ENCODE data around the gene CA9.

CA9 gene

DNA sequence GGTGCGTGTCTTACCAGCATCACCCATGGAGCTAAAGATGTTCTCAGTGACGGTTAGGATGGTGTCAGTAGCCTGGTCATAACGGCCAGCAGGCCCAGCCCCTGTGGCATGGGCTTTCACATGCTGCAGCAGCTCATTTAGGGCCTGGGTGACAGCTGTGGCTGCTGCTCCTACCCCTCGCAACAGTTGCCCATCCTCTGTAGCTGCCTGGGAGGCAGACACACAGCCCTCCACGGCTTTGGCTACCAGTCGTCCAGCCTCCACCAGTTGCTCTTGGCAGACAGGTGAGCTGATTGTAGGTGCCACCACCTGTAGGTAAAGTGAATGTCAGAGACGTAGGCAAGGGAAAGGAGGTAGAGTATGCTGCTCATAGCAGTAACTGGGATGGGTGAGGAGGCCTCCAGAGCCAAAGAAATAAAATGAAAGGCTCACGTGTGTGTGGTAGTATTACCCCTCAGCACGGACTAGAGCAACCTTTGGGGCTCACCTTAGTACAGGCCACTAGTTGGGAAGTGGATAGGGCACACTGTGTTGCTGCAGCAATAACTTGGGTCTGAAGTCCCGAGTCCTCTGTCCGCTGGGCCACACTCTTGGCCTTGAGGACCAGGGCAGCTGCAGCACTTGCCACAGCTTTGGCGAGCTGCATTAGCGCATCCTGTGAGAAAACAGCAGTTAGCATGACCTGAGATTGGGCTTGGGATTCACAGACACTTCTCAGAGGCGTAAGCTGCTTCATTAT lies 43.6 kb downstream of the CA9 start:
- DNase-seq (ENCODE audit: low spot score), result no peak

DNA sequence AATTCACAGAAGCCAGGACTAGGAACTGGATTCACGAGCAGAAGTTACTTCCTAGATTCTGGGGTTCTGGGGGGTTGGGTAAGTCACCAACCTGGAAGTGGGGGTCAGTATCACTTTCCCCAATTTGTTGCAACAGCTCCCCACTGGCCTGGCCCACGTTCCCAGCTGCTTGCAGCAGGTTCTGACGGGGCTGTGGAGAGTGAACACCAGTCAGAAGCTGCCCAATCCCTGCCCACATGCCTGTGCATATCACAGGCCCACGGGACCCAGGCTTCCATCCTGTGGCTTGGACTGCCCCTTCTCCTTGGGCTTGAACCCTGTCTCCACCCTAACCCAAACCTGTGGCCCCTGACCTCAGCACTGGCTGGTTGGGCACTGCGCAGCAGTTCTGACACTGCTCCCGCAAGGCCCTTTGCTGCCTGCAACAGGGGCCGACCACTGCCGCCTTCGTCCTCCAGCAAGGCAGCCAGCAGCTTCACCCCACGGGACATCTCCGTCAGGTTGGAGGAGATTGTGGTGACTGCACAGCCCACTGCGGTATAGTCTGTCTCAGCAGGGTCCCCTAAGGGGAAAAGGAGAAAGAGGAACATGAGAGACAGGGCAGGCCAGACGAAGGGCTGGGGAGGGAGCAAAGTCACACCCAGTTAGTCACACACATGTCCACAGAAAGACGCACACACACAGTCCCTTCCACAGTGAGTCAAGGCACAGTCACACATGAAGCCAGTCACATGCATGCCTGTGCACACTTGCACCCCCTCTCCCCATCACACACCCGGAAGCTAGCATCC lies 45.2 kb downstream of the CA9 start:
- no peak for DNase-seq (ENCODE audit: low spot score)

DNA sequence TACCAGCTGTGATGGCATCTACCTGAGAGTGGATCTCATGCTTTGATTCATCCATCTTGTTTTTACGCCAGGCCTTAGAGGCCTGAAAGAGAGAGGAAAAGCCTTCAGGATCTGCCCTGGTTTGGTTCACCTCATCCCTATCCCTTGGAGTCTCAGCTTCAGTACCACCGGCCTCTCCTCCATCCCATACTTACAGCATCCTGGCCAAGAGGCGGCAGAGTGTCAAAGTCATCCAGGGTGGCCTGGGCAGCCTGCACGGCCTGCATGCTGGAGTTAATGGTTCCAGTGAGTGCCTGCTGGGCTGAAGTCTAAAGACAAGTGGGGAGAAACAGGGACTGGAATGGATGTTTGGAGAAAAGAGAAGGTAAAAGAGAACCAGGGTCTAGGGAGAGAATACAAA lies 45.8 kb downstream of the CA9 start:
- no peak for DNase-seq (ENCODE audit: low spot score)

DNA sequence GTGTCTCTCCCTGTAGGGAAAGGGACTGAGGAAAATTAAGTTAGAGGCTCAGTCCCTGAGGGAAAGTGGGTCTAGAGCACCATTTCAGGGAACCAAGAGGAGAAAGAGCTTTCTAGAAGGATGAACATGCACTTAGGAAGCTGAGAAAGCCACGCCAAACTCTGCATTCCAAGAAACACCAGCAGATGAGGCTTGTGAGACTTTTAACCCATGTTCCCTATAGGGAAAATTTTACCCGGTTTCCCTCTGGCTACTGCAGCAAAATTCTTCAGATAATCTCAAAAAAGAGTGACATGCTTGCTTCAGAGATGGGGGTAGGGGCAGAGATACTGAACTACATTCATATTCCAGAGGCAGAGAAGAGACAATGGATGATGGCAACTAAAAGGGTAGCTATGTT lies 49.7 kb downstream of the CA9 start:
- DNase-seq (ENCODE audit: low spot score), result no peak

DNA sequence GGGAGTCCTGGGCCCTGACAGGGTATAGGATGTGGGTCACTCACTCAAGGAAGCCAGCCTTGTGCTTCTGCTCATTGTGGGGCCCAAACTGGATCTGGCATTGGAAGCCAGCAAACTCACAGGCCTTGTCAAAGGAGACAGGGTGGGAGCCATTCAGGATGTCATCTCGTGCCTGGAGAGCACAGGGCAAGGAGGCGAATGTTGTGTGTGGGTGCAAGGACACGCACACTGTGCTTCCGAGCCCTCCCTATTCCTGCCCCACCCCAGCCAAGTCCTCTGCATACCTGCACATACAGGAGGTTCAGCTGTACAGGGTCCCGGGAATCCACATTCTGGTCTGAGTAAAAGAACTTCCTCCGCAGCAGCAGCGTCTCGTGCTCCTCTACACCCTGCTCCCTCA lies 50.2 kb downstream of the CA9 start:
- no peak for DNase-seq (ENCODE audit: low spot score)

DNA sequence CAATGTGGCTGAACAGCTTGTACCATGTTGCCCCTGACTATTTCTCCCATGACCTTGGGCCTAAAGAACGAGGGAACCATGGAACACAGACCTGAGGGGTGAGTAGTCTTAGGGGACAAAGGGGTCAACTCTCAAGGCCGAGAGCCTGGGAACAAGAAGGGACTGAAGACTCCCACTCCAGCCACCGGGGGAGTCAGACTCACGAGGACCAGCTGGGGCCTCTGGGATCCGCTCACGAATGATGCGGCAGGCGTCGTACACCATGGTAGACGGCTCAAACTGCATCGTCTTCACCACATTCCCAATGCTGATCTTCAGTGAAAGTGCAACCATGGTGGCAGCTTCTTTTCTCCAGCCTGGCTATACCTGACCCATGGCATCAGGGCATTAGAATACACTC lies 51.6 kb downstream of the CA9 start:
- DNase-seq (ENCODE audit: low spot score), result no peak

DNA sequence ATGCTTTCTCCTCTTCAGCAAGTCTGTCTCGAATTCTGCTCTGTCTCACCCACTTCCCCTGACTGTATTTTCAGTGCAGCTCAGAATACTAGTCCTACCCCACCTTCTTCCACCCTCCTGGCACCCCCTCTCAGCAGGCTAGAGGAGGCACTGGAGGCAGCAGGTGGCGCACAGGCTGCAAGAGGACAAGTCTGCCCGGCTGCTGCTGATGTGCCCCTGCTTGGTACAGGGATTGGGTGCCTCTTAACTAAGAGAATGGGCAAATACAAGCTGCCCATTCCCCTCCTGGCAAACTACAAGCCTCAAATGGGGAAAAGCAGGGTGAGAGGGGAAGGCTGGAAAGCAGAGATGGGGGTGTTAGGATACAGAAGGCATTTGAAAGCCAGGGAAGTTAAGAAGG lies 53.2 kb downstream of the CA9 start:
- DNase-seq (ENCODE audit: low spot score), result no peak

DNA sequence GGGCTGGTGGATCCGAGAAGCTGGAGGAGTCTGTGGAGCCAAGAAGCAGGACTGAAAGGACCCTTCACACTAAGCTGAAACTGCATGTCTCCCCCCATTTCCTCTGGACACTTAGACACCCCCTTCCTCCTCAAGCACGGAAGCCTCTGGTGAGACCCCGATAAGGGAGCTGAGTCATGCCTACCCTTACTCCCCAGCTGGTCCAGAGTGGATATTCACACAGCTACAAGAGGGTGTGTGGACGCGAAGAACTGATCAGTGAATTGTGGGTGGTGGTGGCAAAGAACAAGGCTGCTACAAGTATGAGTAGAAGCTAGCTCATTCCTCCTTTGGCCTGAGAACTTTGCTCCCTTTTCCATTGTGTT lies 53.9 kb downstream of the CA9 start:
- DNase-seq (ENCODE audit: low spot score), result no peak

DNA sequence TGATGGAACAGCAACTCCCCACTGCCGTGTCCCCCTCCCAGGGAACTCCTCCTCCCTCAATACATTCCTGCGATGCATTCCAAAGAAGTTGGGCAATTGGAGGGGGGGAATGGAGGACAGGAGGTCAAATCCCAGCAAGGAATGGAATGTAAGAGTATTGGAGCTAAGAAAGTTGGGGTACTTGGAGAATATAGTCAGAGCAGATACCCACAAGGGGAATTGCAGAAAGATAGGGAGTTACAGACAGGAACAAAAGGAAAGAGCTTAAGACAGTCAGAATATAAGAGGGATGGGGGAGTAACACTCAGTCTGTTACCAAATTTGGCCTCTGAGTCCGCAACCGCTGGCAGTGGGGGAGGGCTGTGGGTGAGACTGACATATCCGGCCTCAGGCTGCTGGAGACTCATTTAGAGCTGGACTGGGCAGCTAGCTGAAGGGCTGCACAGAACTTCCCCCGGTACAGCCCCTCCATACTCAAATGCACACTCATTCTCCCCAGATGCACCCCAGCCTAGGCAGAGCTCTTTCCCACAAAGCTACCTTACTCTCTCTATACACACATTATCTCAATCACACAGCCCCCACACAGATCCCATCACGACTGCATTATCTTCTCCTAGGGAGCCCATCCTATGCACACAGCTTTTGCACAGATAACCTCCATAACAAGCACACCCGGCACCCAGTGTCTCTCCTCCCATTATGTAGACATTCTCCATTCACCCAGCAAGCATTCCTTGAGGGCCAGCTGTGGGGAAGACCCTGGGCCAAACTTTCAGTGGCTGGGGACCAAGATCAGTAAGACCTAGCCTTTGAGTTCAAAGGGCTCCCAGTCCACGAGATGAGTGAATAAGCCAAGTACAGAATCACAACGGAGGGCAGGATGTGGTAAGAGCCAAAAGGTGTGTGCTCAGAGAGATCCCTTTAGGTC lies 54.6 kb downstream of the CA9 start:
- no peak for DNase-seq (ENCODE audit: low spot score)

DNA sequence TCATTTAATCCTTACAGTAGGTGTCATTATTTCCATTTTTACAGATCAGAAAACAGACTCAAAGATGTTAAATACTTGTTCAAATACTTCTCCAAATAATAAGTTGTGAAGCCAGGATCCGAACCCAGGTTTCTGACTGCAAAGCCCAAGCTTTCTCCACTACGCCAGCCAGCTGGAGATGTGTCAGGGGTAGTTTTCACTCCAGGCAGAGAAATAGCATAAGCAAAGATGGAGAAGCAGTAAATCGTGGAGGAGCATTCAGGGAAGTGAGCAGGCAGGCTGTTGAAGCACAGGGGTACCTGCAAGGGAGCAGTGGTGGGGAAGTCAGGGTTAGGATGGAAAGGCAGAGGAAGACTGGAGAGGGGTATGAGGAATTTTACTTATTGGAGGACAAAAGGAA lies 55.4 kb downstream of the CA9 start:
- DNase-seq (ENCODE audit: low spot score), result no peak

DNA sequence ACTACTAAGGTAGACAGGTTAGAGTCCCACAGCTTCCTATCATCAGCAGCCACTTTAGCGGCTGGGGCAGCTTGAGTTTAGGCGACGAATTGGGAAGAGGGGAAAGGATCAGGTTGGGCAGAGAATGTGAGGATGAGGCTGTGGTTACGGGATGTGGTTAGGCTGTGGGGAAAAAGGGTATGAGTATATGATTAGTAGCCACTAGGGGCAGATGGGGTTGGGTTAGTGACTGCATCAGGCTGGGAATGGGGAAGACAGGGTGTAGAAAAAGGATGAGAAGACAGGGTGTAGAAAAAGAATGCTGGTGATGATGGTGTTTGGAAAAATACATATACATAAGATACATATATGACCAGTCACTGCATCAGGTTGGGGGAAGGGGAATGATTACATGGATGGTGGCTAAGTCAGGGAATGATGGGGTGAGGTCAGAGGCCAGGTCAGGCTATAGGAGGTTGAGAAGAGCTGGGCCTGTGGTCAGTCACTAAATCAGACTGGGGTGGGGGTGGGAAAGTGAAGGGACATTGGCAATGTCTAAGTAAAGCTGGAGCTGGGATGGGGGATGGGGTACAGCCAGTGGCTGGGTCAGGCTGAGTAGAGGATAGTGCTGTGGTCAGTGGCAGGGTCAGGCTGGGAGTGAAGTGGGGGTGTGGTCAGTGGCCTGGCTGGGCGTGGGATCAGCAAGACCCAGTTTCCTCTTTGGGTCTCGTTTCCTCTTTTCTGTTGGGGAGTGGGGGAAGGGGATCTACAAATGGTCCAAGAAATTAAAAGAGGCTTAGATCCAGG lies 56.2 kb downstream of the CA9 start:
- DNase-seq (ENCODE audit: low spot score), result peak; percentile 84

DNA sequence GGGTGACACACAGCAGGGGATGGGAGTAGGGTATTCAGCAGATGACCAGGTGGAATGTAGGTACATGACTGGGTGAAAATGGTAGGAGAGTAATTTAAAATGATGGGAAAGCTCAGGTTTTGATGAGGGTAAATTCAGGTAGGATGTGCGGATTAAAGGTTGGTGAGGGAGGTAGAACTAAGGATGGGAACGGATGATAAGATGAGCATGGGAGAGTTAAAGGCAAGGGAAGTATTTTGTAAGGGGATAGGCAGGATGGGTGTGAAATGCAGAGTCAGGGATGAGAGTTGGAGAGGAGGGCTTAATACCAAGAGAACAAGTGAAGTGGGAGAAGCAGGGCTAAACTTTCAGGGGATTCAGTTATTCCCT lies 56.7 kb downstream of the CA9 start:
- no peak for DNase-seq (ENCODE audit: low spot score)
